PFSK-1 (cell line): ENCODE results near the gene CD9. TPM values are rescaled to one million over a fixed set of nuclear protein-coding genes. Genes with fewer than 3 reads are reported as not detected.

Experiments used
- FOXP2 ChIP-seq: optimal IDR thresholded peaks from 2 replicates; pipeline ENCODE3; 2011; ENCODE audit warnings: borderline replicate concordance, control low read depth, inconsistent platforms; ENCODE audit not compliant: insufficient read depth; ENCODE audit errors: extremely low read length, extremely low read depth
- POLR2AphosphoS5 ChIP-seq: IDR thresholded peaks from 2 replicates; pipeline ENCODE4 v1.6.1; 2012; ENCODE audit warnings: low read depth, mild to moderate bottlenecking, control low read depth, low read length, moderate library complexity
- SIN3A ChIP-seq: IDR thresholded peaks from 2 replicates; pipeline ENCODE4 v1.6.1; 2012; ENCODE audit warnings: mild to moderate bottlenecking, low read length, moderate library complexity, borderline replicate concordance; ENCODE audit not compliant: insufficient read depth
- TAF1 ChIP-seq: IDR thresholded peaks from 2 replicates; pipeline ENCODE4 v1.6.1; 2012; ENCODE audit warnings: low read length, control low read depth, borderline replicate concordance; ENCODE audit not compliant: insufficient read depth
- polyA plus RNA-seq: library from polyadenylated mRNA; unstranded; fragments of >200 nt; gene quantifications from one replicate; pipeline ENCODE4 v1.2.1, GENCODE V29; 2012; ENCODE audit warnings: low read depth, missing spikeins; ENCODE audit not compliant: insufficient read length
- TF ChIP-seq, protein P1 (sequence below), 2 experiments: IDR thresholded peaks; 2 replicates each; pipeline versions ENCODE4 v1.6.1 to v1.8.0; 2011 to 2012; ENCODE audit warnings: low read depth in 2 of 2, low read length in 2 of 2, control low read depth in 1 of 2, inconsistent platforms in 1 of 2, mild to moderate bottlenecking in 1 of 2, moderate library complexity in 1 of 2; ENCODE audit not compliant: insufficient read depth in 1 of 2

Gene CD9, protein sequence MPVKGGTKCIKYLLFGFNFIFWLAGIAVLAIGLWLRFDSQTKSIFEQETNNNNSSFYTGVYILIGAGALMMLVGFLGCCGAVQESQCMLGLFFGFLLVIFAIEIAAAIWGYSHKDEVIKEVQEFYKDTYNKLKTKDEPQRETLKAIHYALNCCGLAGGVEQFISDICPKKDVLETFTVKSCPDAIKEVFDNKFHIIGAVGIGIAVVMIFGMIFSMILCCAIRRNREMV
- 16.1 TPM for polyA plus RNA-seq

- TF ChIP-seq TAF1: no peak
- no peak for TF ChIP-seq POLR2AphosphoS5
- no peak for TF ChIP-seq FOXP2
- TF ChIP-seq, protein P1, sequence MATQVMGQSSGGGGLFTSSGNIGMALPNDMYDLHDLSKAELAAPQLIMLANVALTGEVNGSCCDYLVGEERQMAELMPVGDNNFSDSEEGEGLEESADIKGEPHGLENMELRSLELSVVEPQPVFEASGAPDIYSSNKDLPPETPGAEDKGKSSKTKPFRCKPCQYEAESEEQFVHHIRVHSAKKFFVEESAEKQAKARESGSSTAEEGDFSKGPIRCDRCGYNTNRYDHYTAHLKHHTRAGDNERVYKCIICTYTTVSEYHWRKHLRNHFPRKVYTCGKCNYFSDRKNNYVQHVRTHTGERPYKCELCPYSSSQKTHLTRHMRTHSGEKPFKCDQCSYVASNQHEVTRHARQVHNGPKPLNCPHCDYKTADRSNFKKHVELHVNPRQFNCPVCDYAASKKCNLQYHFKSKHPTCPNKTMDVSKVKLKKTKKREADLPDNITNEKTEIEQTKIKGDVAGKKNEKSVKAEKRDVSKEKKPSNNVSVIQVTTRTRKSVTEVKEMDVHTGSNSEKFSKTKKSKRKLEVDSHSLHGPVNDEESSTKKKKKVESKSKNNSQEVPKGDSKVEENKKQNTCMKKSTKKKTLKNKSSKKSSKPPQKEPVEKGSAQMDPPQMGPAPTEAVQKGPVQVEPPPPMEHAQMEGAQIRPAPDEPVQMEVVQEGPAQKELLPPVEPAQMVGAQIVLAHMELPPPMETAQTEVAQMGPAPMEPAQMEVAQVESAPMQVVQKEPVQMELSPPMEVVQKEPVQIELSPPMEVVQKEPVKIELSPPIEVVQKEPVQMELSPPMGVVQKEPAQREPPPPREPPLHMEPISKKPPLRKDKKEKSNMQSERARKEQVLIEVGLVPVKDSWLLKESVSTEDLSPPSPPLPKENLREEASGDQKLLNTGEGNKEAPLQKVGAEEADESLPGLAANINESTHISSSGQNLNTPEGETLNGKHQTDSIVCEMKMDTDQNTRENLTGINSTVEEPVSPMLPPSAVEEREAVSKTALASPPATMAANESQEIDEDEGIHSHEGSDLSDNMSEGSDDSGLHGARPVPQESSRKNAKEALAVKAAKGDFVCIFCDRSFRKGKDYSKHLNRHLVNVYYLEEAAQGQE (IDR thresholded peaks at IDR 0.05; ENCODE audit: insufficient read depth in 1 of 2, low read depth in 2 of 2, low read length in 2 of 2): no peak
- no peak for TF ChIP-seq SIN3A
Measured at GRCh38 chr12:6200256-6201212, at the start of gene CD9. CD9 (plus strand) TSS chr12:6200400; CDS start chr12:6200500, 100 bp downstream.

- TF ChIP-seq FOXP2 (peak; percentile 66), SIN3A (no peak)
- TF ChIP-seq, protein P1 (IDR thresholded peaks at IDR 0.05; ENCODE audit: insufficient read depth in 1 of 2, low read depth in 2 of 2, low read length in 2 of 2): no peak
Measured at GRCh38 chr12:6154730-6155459, 45.3 kb upstream of the CD9 start.

DNA sequence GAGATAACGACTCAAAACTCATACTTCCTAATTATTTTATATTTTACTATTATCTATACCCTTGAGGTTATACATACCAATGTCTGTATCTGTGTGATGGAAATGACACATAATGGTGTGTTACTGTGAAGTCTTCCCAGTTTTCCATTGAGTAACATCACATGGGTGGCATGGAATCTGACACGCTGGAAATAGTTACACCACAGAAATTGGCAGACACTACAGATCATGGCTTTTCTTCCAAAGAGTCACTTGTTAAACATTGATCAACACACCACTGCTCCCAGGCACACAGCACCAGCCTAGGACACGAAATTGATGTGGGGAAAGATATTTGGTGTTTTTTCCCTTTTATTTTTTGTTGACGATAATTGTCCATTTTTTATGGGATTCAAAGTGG lies 42.7 kb upstream of the CD9 start:
- TF ChIP-seq TAF1 (no peak), FOXP2 (no peak), SIN3A (no peak), POLR2AphosphoS5 (no peak)
- TF ChIP-seq, protein P1 (IDR thresholded peaks at IDR 0.05; ENCODE audit: insufficient read depth in 1 of 2, low read depth in 2 of 2, low read length in 2 of 2): no peak

DNA sequence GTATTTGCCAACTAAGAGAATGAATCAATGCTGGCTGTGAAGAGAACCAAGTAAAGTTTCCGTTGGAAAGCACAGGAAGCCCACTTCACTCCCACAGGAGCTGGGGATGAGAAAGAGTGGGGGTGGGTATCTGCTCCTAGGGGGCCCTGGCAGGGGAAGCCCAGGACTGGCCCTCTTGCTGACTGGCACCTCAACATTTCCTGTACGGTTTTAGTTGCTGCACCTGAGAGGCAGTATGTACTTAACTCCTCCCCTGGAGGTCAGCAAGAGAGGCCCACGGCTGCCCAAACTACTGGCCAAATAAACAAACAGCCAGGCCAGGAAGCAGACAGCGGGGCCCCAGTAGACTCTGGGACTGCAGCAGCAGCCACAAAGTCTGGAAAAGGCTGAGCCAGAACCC lies 41.9 kb upstream of the CD9 start:
- TF ChIP-seq FOXP2: peak; percentile 27
- TF ChIP-seq, protein P1 (IDR thresholded peaks at IDR 0.05; ENCODE audit: insufficient read depth in 1 of 2, low read depth in 2 of 2, low read length in 2 of 2): no peak
